ENCODE results near the gene TFAP2A. TPM values are rescaled to one million over a fixed set of nuclear protein-coding genes. Genes with fewer than 3 reads are reported as not detected.

TFAP2A gene
- total RNA-seq, 2 donors from 2014 or later: 0.27 to 0.99 TPM

GRCh38 chr6:10418361-10418861 lies 3.5 kb upstream of the TFAP2A start:
- intact Hi-C loops (cut with DNase I): no loop called here
- Histone ChIP-seq H3K9me3 (no peaks in the 10 kb centered on the region), H3K27me3 (peaks cover 97% of the 10 kb centered on the region), H3K4me3 (no peak overlapping the region), H3K9ac (ENCODE audit: low read depth in 2 of 2, low read length in 2 of 2) (no peak overlapping the region), H3K27ac (no peak overlapping the region), H3K36me3 (no peaks in the 10 kb centered on the region), H3K4me1 (no peaks in the 10 kb centered on the region)
- no peak for TF ChIP-seq CTCF (IDR thresholded peaks at IDR 0.05)
- no peak for DNase-seq

GRCh38 chr6:10417681-10418104 lies 2.8 kb upstream of the TFAP2A start:
- H3K36me3 ChIP-seq: no peaks in the 10 kb centered on the region
- H3K27me3 ChIP-seq: peaks cover 99% of the 10 kb centered on the region
- H3K9me3 ChIP-seq: no peaks in the 10 kb centered on the region
- peaks cover 5% of the 10 kb centered on the region for H3K4me1 ChIP-seq
- no peak for TF ChIP-seq CTCF (IDR thresholded peaks at IDR 0.05)
- H3K4me3 ChIP-seq: no peak overlapping the region
- H3K27ac ChIP-seq: no peak overlapping the region
- no peak for DNase-seq
- intact Hi-C loops (cut with DNase I): no loop called here
- no peak overlapping the region for H3K9ac ChIP-seq (ENCODE audit: low read depth in 2 of 2, low read length in 2 of 2)

- Histone ChIP-seq H3K9me3 (no peaks in the 10 kb centered on the region), H3K4me1 (peaks cover 7% of the 10 kb centered on the region), H3K27ac (no peak overlapping the region), H3K27me3 (peaks cover 97% of the 10 kb centered on the region), H3K36me3 (no peaks in the 10 kb centered on the region), H3K4me3 (no peak overlapping the region), H3K9ac (ENCODE audit: low read depth in 2 of 2, low read length in 2 of 2) (no peak overlapping the region)
- intact Hi-C loops (cut with DNase I): no loop called here
- DNase-seq: no peak
- no peak for TF ChIP-seq CTCF (IDR thresholded peaks at IDR 0.05)
Observed at GRCh38 chr6:10416863-10417641, 2.2 kb upstream of the TFAP2A start.

GRCh38 chr6:10416516-10416862 lies 1.6 kb upstream of the TFAP2A start:
- TF ChIP-seq CTCF (IDR thresholded peaks at IDR 0.05): no peak
- Histone ChIP-seq H3K4me1 (peaks cover 7% of the 10 kb centered on the region), H3K36me3 (no peaks in the 10 kb centered on the region), H3K9me3 (no peaks in the 10 kb centered on the region), H3K27me3 (peaks cover 97% of the 10 kb centered on the region), H3K9ac (ENCODE audit: low read depth in 2 of 2, low read length in 2 of 2) (no peak overlapping the region), H3K4me3 (no peak overlapping the region), H3K27ac (no peak overlapping the region)
- intact Hi-C loops (cut with DNase I): no loop called here
- DNase-seq: no peak

- intact Hi-C loops (cut with DNase I): no loop called here
- Histone ChIP-seq H3K4me3 (no peak overlapping the region), H3K27ac (no peak overlapping the region)
Observed at GRCh38 chr6:10415617-10416480, 975 bp upstream of the TFAP2A start.

More at GRCh38 chr6:10415617-10416480, 975 bp upstream of the TFAP2A start:
- Histone ChIP-seq H3K4me1 (peaks cover 7% of the 10 kb centered on the region), H3K36me3 (no peaks in the 10 kb centered on the region), H3K9me3 (no peaks in the 10 kb centered on the region), H3K27me3 (peaks cover 97% of the 10 kb centered on the region), H3K9ac (ENCODE audit: low read depth in 2 of 2, low read length in 2 of 2) (no peak overlapping the region)
- TF ChIP-seq CTCF (IDR thresholded peaks at IDR 0.05): no peak
- DNase-seq: no peak
